ENCODE measurements around the gene ENTPD3.

DNA sequence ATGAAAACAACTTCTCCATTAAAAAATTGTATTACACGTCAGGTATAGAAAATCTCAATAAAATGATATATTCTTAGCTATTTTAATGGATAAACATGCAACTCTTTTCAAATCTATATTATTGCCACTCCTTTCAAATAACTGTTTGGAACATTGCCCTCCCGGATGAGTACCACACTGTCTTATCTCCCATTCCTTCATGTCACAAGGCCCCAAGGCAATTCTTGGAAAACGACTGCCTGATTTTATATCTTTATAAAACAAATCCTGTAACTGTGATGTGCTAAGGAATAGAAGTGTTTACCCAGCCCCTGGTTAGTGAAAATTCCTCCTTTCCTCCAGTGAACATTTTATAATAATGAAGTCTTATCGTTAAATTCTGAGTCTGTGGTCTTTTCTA, 83.7 kb downstream of the ENTPD3 start:
- TF ChIP-seq, protein P1, sequence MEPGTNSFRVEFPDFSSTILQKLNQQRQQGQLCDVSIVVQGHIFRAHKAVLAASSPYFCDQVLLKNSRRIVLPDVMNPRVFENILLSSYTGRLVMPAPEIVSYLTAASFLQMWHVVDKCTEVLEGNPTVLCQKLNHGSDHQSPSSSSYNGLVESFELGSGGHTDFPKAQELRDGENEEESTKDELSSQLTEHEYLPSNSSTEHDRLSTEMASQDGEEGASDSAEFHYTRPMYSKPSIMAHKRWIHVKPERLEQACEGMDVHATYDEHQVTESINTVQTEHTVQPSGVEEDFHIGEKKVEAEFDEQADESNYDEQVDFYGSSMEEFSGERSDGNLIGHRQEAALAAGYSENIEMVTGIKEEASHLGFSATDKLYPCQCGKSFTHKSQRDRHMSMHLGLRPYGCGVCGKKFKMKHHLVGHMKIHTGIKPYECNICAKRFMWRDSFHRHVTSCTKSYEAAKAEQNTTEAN (CRISPR knock-in tag; IDR thresholded peaks at IDR 0.05) = no peak
- TF ChIP-seq TEAD4 (CRISPR knock-in tag; IDR thresholded peaks at IDR 0.05) (no peak), CBFB (CRISPR knock-in tag; IDR thresholded peaks at IDR 0.05; ENCODE audit: low read depth) (no peak), ZNF232 (CRISPR knock-in tag; IDR thresholded peaks at IDR 0.05) (no peak), GABPB1 (CRISPR knock-in tag; IDR thresholded peaks at IDR 0.05) (no peak), ELF4 (CRISPR knock-in tag; IDR thresholded peaks at IDR 0.05; ENCODE audit: low read depth) (no peak), NR1H2 (CRISPR knock-in tag; IDR thresholded peaks at IDR 0.05) (no peak)
- TF ChIP-seq, protein P2, sequence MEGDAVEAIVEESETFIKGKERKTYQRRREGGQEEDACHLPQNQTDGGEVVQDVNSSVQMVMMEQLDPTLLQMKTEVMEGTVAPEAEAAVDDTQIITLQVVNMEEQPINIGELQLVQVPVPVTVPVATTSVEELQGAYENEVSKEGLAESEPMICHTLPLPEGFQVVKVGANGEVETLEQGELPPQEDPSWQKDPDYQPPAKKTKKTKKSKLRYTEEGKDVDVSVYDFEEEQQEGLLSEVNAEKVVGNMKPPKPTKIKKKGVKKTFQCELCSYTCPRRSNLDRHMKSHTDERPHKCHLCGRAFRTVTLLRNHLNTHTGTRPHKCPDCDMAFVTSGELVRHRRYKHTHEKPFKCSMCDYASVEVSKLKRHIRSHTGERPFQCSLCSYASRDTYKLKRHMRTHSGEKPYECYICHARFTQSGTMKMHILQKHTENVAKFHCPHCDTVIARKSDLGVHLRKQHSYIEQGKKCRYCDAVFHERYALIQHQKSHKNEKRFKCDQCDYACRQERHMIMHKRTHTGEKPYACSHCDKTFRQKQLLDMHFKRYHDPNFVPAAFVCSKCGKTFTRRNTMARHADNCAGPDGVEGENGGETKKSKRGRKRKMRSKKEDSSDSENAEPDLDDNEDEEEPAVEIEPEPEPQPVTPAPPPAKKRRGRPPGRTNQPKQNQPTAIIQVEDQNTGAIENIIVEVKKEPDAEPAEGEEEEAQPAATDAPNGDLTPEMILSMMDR (IDR thresholded peaks at IDR 0.05) = no peak
- TF ChIP-seq, protein P3, sequence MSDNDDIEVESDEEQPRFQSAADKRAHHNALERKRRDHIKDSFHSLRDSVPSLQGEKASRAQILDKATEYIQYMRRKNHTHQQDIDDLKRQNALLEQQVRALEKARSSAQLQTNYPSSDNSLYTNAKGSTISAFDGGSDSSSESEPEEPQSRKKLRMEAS (CRISPR knock-in tag; IDR thresholded peaks at IDR 0.05) = no peak
- TF ChIP-seq, protein P4, sequence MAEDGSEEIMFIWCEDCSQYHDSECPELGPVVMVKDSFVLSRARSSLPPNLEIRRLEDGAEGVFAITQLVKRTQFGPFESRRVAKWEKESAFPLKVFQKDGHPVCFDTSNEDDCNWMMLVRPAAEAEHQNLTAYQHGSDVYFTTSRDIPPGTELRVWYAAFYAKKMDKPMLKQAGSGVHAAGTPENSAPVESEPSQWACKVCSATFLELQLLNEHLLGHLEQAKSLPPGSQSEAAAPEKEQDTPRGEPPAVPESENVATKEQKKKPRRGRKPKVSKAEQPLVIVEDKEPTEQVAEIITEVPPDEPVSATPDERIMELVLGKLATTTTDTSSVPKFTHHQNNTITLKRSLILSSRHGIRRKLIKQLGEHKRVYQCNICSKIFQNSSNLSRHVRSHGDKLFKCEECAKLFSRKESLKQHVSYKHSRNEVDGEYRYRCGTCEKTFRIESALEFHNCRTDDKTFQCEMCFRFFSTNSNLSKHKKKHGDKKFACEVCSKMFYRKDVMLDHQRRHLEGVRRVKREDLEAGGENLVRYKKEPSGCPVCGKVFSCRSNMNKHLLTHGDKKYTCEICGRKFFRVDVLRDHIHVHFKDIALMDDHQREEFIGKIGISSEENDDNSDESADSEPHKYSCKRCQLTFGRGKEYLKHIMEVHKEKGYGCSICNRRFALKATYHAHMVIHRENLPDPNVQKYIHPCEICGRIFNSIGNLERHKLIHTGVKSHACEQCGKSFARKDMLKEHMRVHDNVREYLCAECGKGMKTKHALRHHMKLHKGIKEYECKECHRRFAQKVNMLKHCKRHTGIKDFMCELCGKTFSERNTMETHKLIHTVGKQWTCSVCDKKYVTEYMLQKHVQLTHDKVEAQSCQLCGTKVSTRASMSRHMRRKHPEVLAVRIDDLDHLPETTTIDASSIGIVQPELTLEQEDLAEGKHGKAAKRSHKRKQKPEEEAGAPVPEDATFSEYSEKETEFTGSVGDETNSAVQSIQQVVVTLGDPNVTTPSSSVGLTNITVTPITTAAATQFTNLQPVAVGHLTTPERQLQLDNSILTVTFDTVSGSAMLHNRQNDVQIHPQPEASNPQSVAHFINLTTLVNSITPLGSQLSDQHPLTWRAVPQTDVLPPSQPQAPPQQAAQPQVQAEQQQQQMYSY (CRISPR knock-in tag; IDR thresholded peaks at IDR 0.05) = no peak
- TF ChIP-seq, protein P5, sequence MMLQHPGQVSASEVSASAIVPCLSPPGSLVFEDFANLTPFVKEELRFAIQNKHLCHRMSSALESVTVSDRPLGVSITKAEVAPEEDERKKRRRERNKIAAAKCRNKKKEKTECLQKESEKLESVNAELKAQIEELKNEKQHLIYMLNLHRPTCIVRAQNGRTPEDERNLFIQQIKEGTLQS (CRISPR knock-in tag; conservative IDR thresholded peaks at IDR 0.05) = no peak

Data from WTC11 (cell line).